ENCODE data around the gene ANKRD13B.
"Not testable (repeated sequence)": the region's sequence is repeated elsewhere in the genome, so short reads cannot be mapped to it uniquely, and the experiment has no call there.

ANKRD13B gene

DNA sequence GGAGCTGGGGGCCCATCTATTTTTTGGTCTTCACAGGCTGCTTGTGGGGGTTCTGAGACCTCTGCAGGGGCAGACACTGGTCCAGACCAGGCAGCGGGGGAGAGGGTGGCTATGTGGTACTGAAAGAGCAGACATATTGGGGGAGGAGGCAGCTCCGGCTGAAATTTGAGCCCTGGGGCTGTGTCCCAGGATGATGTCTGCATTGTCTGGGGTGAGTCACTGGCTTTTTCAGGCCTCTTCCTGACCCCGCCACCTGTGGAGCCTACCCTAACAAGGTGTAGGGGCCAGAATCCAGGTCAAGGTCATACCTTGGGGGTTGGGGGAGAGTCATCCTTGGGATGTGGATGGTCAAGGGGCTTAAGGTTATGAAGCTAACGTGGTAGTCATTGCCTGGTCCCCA, 27.3 kb downstream of the ANKRD13B start:
- DNase-seq = no peak

DNA sequence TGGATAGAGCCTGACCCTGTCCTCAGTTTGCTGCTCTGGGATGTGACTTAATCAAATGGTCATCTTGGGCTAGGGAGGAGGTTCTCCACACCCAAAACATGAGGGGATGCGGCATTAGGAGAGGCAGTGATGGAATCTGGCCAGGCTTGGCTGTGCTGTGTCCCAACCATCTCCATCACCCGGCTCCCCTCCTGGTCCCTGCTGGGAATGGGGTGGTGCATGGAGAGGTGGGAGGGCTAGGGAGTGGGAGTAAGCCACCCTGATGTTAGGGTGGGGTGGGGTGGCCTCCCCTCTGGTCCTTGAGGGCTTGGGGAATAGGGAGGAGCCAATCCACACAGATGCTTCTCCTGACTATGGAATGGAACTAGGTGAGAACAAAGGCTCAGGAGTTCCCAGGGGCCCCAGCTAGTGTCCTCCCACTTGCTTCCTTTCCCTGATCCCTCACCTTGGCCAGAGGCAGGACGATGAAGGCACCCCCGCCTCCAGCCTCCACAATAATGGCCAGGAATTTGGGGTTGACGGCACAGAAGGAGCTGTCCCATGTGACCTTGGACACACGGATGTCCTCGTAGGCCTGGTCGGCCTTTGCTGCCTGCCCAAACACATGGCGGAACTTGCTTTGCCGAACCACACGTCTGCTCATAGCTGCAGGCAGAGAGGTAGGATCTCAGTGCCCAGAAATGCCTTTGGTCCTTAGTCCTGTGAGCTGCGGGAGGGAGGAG, 28.0 kb downstream of the ANKRD13B start:
- no peak for DNase-seq

DNA sequence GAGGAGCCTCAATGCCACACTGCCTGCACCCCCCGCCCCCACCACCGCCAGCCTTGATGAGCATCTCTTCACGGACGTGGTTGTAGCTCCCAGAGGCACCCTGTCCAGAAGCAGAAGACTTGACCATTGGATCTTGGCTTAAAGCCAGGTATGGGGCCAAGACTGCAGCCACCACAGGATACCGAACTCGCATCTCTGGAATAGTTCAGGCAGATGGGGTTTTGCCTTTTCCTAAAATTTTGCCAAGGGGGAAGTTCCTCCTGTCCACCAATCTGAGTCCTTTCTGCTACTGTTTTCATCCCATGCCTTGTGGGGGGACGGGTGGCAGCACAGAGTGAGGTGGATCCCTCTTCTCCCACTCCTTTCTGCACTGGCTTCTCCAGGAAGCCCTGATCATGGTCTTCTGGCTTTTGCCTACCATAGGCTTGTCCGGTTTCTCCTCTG, 28.8 kb downstream of the ANKRD13B start:
- no peak for DNase-seq

DNA sequence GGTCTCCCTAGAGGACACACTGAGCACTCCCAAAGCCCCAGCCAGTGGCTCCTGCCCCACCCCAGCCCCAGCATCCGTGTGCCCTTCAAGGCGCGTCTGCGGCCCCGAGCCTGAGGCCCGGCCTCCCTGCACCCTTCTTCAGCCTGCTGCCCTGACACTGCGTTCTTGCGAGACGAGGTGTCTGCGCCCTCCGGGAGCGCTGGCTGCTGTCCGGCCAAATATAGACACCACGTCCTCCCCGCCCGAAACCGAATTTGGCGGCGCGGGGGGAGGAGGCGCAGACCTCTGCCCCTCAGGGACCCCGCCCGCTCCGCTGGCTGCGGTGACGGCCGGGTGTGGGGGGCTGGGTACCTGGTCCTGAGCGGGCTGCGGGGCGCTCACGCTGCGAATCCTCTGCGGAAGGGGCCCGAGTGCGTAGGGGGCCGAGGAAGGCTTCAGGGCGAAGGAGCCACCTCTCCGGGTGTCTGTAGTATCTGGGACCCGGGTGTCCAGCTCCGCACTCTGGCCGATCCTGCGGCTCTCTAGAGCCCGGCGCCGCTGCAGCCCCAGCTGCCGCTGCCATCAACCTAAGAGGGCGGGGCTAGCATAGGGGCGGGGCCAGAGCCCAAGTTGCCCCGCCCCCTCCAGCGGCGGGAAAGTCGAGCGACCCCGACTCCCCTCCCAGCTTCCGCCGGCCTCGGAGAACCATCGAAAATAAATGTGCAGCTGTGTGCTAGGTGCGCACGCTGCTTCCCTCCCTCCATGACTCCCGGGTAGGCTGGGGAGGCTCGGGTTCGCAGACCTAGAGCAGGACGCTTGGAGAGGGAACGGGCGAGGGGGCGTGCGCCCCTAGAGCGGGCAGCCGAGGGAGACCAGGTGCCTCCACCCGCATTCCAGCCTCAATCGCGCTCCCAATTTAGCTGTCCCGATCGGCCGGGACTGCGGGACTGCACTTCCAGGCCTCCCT, 29.7 kb downstream of the ANKRD13B start, which contains the start of gene CORO6:
CORO6 (minus strand) TSS at position 576 of the 946 bp plus-strand sequence. CDS start 1,491 bp downstream, outside the sequence.
- DNase-seq = peak; percentile 82

DNA sequence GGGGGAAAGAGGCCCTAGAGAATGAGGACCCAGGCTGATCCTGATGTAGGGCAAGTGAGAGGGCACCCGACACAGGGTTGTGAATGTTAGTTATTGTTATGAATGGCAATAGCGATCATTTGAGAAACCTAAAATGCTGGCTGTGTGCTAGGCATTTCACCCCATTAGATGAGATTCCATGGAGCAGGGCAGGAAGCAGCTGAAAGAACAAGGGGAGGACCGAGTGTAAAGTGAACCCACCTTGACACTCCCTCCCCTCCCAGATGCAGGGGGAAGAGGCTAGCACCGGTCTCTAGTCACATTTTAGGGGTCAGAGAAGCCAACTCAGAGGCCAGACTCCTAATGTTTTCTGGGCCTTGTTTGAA, 30.3 kb downstream of the ANKRD13B start:
- no peak for DNase-seq

DNA sequence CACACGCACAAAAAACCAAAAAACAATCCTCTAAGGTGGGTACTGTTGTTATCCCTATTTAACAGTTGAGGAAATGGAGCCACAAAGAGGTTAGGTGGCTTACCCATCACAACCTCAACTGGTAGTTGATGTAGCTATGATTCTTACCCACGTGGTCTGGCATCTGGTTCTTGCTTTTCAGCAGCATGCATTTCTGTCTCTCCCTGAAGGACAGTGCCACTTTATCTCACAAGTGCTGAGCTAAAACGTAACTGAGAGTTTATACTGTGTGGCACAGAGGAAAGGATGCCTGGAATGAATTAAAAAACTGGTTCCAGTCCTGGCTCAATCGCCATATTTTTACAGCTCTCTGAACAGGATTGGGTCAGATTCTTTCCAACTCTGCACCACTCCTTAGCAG, 31.7 kb downstream of the ANKRD13B start:
- no peak for DNase-seq

DNA sequence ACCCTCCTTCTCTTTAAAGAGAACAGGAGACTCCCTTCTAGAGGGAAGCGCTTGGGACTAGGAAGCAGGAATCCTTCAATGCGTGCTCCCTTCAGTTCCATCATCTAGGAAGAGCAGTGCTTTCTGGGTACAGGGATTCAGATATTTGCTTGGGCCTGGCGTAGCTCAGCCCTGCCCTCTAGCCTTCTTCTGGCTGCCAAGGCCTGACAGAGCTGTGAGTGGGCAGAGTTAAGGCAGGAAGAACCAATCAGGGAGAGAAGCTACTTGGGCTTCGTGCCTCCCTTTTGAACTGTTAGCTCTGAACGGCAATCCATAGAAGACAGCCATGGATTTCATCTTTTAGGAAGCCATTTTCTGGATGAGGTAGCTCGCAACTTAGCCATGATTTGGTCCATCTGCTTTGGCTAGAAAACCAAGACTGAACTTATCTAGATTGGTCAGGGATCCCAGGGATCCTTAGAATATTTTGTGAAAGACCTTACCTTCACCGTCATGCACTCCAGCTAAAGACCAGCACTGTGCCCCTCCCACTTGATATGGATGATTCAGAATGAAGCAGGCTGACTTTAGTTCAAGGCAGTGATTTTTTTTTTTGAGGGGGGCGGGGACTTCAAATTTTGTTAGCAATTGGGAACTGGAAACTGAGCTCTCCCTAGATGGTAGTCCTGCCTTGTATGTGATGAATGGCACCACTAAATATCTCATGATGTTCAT, 32.3 kb downstream of the ANKRD13B start:
- no peak for DNase-seq

DNA sequence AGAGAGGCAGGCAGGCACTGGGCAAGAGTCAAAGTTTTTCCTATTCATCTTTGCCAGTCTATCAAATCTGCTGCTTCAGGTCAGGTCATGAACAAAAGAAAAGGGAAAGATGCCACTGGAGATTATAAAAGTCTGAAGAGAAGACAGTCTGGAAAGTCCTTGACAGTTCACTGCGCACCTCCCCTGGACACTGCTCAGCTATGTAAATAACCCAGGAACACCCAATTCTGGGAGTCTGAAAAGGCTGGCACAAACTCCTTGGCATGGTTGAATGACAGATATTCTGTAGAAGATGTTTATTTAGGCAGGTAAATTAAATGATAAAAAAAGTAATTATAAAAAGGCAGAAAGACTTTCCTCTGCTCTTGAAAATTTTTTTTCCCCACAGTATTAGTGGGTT, 35.0 kb downstream of the ANKRD13B start:
- no peak for DNase-seq

DNA sequence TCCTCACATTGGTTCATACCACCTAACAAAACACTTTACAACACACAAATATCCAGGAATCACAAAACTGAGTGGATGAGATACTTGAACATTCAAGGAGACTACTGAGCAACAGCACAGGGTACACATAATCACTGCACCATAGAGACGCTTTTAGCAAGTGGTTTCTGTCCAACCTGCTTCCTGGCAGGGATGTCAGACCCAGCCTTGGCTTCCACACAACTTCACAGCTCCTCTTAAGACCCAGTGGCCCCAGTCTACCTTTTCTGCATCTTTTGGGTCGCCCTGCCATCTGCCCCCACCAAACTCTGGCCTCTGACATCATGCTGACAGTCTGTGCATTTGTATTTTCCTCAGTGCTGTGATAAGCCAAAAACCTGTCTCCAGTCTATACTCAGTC, 35.7 kb downstream of the ANKRD13B start:
- no peak for DNase-seq

DNA sequence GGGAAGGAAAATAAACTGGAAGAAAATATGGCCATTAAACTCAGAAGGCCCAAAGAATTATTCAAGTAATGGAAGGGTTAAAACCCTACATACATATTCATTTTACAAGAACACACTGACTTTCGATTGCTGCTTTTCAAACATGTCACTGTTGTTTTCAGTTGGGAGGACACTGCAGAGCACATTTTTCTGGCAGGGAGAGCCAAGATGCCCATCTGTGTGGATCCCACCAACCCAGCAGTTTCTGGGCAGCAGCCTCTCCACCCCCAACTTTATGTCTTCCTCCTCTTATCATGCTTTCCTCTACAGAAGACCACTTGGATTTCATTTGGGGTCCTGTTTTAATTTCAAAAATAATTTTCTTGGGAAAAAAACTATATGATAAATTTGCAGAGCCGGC, 36.9 kb downstream of the ANKRD13B start:
- no peak for DNase-seq

DNA sequence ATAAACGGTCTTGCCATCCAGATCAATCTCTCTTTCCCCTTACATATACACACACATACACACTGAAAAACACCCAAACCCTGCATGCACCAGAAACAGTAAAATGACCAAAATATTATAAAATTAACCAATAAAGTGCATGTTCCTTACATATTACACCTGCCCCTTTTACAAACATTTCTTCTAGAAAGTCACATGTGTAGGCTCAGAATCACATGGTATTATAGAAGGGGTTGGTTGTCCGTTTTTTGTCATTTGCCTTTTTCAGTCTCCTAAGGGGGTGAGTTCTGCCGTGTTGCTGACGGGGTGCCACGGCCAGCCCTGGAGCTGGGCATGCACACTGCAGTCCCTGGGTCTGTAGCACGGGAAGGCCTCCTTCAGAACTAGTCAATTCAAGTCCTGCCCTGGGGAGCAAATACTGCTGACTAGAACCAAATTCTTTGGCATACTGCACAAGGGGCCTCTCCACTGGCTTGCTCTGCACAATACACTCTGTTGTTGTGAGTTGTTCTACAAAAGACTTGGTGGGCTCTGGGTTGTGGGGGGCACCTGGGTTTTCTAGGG, 37.8 kb downstream of the ANKRD13B start:
- DNase-seq = no peak

DNA sequence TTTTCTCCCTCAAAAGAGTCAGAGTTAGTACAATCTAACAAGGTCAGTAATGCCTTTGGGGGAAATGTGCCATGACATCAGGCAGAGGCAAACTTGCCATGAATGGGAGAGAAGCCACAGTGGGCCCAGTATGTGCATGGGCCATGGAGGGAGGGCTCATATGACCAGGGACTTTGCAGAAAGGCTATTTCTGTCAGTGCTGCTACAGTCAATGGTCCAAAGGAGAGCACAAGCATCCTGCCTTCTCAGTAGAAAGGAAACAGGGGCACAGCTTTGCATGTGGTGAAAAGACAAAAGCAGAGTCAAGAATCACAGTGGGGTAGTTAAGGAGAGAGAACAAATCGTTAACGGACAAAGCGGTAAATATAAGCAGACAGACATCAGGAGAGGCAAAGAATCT, 41.0 kb downstream of the ANKRD13B start:
- no peak for DNase-seq

DNA sequence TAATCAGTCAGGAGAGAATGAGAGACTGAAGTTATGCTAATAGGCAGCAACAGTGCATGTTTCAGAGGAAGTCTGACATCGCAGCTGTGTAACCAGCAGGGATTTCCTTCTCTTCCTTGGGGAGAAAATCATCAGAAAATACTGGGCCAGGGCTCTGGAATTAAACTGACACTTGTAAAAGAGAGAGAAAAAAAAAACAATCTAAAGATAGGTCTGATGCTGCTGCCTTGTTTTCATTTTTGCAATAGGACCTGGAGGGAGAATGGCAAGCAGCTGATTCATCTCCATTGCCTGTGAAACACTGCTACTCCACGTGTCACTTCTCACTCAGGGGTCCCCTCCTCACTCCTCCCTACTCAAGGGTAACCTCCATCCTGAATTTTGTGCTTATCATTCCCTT, 47.5 kb downstream of the ANKRD13B start:
- DNase-seq = no peak

DNA sequence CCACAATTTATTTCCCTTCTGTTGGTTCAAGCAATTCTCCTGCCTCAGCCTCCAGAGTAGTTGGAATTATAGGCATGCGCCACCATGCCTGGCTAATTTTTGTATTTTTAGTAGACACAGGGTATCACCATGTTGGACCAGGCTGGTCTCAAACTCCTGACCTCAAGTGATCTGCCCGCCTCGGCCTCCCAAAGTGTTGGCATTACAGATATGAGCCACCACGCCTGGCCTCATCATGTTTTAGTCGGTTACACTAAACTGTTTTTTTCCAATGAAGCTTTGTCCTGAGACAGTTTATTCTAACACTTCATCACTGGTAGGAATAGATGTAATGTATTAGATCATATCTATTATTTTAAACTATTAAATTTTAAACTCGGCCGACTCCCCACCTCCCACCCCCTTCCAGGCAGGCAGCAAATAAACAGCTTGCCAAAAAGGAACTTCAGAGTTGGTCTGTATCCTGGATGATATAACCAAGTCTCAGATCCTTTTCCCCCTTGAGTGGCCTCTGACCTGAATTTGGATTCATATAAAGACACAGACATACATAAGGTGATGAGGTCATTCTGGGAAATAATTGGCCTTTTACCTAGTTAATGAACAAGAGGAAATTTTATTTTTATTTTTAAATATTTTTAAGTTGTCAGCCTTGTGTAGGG, 48.2 kb downstream of the ANKRD13B start:
- DNase-seq = no peak

DNA sequence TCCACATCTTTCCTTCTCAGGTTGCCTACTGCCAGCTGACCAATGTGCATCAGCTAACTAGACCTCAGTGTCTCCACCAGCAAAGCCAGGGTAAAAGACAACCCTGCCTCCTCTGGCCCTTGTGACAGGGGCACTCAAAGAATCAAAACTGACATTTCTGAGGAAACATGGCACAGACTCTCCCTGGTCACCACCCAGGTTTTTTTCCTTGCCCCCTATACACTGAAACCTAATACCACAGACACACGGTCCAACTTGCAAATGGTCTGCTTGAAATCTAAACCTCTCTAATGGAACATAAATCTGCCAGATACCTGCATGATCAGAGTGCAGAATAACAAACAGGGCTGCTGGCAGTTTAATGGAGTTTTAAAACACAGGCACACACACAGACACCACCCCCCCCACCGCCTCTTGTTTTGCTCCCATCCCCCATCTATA, 49.3 kb downstream of the ANKRD13B start:
- DNase-seq = no peak

DNA sequence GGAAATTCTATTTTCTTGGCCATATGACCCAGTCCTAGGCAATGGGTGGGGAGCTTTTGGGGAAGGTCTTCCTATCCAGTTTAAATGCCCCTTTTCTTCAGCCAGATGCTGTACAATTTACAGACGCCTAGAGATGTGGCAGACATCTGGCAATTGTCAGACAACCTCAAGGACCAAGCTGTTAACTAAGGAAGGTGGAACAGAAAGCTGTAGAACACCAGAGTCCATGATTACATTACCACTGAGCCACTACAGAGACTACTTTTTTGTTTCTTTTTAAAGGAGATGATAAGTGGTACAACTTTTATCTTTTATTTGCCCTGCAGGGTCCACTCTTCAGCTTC, 50.9 kb downstream of the ANKRD13B start:
- DNase-seq = no peak

DNA sequence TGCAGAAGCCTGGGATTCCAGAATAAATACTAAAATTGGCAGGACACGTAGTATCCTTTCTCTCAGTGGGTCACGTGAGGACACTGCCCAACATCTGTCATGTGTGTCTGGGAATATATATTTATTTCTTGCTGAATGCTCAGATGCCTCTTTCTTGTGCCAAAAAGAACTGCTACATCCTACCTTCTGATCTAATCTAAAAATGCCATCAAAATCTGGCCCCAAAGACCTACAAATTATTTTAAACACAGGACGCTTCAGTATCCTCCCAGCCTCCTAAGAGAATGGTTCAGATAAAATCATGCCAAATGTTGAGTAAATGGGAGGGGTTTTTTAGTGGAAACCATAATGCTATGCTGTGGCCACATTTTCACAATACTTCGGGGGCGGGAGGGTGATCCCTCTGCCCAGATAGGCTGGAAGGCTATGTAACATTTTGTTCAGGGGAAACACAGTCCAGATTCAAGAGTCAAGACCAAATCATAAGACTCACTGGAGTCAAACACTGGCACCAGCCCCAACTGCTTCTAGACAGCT, 52.7 kb downstream of the ANKRD13B start:
- no peak for DNase-seq

DNA sequence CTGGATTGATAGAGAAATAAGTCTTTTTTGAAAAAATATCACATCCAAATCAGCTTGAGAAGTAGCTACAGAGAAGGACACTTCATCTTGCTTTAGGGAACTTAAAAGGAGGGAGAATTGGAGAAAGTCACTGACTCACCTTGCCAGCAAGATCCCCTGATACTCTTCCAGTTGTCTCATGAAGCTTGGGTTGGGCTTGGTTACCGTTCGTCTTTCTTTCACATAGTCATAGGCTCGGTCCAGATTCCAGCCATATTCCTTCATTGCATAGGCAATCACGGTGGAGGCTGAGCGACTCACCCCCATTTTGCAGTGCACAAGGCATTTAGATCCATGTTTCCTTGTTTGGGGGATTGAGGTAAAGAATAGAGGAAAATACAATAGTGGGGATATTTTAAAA, 55.1 kb downstream of the ANKRD13B start:
- no peak for DNase-seq

DNA sequence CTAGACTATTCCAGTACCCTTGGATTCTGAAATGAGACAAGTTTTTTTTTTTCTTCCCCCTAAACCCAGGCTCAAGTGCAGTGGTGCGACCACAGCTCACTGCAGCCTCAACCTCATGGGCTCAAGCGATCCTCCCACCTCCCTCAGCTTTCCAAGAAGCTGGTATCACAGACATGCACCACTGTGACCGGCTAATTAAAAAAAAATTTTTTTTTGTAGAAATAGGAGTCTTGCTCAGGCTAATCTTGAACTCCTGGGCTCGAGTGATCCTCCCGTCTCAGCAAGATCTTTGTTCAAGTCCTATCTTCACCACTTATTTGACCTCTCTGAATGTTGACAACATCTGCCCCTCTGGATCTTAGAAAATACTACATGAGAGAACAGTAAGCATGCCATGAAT, 56.4 kb downstream of the ANKRD13B start:
- DNase-seq = no peak

DNA sequence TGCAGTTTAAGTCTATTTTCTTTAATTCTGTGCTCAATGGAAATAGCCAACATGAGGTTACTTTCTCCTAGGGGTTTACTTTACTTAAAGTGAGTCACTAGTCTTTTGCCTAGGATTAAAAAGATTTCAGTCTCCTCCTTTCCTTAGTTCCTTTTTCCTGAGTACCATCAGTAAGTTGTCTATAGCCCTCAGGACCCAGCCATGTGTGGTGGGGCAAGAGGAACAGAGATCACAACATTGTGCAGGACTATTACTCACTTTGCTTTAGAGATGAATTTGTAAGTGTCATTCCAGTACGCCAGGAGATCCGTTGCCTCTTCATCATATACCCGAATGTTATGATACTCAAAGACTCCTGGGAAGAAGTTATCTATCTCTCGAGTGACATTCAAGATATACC, 57.5 kb downstream of the ANKRD13B start:
- no peak for DNase-seq

DNA sequence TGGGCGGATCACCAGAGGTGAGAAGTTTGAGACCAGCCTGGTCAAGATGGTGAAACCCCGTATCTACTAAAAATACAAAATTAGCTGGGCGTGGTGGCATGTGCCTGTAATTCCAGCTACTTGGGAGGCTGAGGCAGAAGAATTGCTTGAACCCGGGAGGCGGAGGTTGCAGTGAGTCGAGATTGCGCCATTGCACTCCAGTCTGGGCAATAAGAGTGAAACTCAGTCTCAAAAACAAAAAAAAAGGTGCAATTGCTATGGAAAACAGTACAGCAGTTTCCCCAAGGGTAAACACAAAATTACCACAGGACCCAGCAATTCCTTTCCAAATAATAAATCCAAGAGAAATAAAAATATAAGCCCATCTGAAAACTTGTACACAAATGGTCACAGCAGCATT, 59.0 kb downstream of the ANKRD13B start:
- not testable (repeated sequence) for DNase-seq

DNA sequence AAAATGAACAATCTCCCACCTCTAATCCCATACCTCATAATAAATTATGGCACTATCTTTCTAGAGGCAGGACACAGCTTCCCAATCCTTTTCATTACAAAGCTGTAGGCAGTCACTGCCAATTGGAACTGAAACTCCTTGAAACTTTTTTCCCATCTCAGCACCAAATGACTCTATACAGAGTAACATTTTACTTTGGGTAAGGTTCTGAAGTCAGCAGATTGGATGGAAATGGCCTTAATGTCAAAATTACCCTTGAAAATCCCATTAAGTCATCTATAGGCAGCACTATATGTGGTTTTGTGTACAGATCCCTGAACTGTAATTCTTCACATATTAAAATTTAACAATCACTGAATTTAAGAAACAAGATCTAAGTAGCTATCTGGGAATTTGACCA, 60.0 kb downstream of the ANKRD13B start:
- DNase-seq = no peak

Data from NCI-H146 (cell line).